Tibial nerve (tissue), 3 donors: Measurements from ENCODE around the gene SLC4A1AP.

Source experiments
- POLR2A ChIP-seq, 2 donors: fragments of 450-650 bp; IDR thresholded peaks; one replicate each; pipeline ENCODE4 v1.6.1; 2017; ENCODE audit warnings: antibody characterized with exemption in 2 of 2, mild to moderate bottlenecking in 2 of 2, moderate library complexity in 2 of 2
- TF ChIP-seq, protein P1 (sequence below), 5 experiments: fragments of 200-600 bp in 3 of 5; fragments of 450-650 bp in 2 of 5; sonication (generic) in 3 of 5; IDR thresholded peaks; one replicate each; pipeline ENCODE4 v1.5.1; 2016 to 2019; ENCODE audit warnings: antibody characterized with exemption in 5 of 5, mild to moderate bottlenecking in 3 of 5, moderate library complexity in 2 of 5

GRCh38 chr2:27727257-27727656 lies 63.6 kb downstream of the SLC4A1AP start:
- TF ChIP-seq, protein P1, sequence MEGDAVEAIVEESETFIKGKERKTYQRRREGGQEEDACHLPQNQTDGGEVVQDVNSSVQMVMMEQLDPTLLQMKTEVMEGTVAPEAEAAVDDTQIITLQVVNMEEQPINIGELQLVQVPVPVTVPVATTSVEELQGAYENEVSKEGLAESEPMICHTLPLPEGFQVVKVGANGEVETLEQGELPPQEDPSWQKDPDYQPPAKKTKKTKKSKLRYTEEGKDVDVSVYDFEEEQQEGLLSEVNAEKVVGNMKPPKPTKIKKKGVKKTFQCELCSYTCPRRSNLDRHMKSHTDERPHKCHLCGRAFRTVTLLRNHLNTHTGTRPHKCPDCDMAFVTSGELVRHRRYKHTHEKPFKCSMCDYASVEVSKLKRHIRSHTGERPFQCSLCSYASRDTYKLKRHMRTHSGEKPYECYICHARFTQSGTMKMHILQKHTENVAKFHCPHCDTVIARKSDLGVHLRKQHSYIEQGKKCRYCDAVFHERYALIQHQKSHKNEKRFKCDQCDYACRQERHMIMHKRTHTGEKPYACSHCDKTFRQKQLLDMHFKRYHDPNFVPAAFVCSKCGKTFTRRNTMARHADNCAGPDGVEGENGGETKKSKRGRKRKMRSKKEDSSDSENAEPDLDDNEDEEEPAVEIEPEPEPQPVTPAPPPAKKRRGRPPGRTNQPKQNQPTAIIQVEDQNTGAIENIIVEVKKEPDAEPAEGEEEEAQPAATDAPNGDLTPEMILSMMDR (IDR thresholded peaks at IDR 0.05), result no peak
- no peak for TF ChIP-seq POLR2A (IDR thresholded peaks at IDR 0.05)
